NCI-H526 treated with DMSO at 0.1 percent for 48 hours (cell line): Measurements from ENCODE around the gene CFAP77.

Experiments used
- DNase-seq: peaks from one replicate; lab custom pipeline; 2025; lab: John Stamatoyannopoulos, UW

CFAP77 gene

DNA sequence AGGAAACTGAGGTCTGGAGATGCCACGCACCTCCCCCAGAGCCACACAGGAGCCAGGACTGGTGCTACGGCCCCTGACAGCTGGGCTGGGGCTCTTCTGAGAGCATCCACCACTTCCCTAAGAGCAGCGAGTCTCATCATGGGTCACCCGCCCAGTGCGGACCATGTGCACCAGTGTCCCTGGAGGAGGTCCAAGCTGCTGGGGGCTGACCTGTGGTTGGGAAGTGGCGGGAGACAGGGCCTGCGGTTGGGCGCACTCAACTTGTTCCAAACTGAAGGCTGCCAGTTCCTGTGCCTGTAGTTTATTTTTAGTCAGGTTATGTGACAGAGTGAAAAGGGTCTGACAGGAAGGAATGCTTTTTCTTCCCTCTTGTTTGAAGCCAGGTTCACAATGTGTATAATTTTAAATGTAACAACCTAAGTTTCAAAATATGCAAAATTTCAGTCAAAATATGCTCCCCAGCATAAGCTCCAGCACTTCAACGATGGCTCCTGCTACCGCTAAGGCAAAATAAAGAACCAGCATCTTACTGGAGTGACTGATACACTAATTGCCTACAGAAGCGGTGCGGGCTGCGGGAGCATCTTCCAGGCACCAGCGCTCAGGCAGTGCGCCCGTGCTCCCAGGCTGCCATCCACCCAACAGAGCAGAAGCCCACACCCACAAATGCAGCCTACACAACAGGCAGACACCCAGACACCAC, 187.2 kb downstream of the CFAP77 start:
- no peak for DNase-seq

DNA sequence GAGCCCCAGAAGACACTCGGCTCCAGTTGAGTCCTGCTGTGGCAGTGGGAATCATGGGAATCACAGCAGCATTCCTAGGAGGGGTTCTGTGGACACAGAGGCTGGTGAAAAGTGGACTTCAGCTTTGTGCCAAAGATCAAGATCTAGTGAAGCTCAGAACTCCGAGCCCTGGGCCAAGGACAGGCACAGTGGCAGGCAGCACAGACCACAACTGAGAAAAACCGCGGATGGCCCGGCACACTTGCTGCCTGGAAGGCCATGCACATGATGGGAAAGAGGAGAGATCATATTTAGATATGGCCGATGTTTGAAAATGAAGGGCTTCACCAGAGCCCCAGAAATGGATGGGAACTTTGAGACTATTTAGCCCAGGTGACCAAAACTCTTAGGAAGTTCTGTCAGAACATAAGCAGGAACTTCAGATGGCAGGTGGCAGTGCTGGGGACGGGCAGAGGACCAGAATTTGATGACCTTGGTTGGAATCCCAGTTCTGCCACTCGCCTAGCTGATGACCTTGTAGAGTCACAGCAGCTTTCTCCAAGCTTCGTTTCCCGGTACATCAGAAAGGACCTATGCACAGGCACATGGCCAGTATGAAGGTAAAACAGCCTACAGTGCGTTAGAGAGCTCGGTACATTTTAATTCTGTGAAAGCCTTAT, 190.4 kb downstream of the CFAP77 start:
- DNase-seq, result no peak

DNA sequence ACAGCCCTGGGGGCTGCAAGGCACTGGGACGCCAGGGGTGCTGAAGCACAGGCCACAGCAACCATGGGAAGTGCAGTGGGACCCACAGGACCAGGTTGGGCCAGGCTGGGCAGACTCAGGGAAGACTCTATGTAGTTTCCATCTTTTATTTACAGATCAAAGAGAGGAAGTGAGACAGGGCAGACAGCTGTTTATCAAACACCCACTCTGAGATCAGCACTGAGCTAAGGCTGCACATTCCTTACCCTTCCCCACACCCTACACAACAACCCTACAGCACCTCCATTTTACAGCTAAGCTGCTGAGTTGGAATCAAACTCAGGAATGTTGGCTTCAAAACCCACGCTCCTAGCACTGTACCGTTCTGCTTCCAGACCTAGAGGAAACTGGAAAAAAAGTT, 192.2 kb downstream of the CFAP77 start:
- no peak for DNase-seq

DNA sequence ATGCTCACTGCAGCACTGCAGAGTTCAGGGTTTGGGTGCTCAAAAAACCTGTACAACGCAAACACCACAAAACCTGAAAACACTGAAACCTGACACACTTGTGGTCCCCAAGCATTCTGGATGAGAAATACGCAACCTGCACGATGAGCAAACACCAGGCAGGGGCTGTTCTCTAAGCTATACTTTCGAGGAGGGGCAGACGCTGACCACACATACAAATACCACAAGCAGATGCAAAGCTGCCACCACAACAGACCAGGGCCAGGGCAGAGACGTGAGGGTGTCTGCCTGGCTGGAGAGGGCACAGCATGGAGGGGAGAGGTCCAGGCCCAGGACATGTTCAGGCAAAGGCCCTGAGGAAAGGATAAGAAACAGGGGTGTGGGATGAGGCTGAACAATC, 195.4 kb downstream of the CFAP77 start:
- no peak for DNase-seq

DNA sequence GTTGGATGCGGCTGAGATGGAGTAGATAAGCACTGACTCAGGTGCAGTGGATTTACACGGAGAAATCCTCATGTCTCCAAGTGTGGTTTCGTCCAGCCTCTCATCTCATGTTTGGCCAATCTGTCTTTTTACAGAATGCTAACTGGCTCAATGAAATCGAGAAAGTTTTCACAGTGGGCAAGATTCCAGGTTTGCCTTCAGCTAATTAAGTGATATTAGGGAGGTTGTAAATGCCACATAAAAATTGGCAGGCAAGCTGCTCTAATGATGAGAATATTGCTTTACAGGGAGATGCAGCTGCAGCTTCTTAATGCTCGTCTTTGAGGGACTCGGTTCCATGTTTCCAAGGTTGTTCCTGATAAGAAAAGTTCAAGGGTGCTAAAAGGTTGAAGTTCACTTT, 196.1 kb downstream of the CFAP77 start:
- no peak for DNase-seq

DNA sequence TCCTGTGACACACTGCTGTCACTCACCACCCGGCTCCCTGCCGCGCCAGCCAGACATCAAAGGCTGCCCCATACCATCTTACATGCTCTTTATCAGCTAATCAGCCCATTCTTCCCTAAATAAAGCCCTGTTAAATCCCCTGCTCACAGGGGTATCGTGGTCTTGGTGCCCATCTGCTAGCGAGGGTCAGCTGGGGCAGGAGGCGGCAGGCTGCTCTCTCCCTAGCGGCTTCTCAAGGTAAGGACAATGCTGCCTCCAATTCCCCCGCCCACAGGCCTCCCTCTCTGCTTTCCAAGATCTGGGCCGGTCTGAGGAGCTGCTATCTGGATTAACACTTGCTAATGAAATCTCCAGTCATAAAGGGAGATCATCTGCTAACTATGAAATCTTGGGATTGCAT, 199.2 kb downstream of the CFAP77 start:
- DNase-seq, result no peak

DNA sequence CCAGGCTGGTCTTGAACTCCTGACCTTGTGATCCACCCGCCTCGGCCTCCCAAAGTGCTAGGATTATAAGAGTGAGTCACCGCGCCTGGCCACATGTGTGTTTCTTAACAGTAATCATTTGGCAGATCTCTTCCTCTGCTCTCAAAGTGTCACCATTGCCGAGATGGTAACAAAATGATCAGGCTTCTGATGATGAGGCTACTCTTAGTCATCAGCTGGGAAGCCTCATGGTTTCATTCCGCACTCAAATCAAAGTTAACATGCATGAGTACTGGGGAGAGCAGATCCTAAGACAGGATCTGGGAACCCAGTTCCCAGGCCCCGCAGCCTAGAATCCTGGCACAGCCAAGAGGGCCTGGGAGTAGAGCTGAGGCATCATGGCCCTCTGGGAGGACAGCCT, 199.8 kb downstream of the CFAP77 start:
- DNase-seq, result no peak

DNA sequence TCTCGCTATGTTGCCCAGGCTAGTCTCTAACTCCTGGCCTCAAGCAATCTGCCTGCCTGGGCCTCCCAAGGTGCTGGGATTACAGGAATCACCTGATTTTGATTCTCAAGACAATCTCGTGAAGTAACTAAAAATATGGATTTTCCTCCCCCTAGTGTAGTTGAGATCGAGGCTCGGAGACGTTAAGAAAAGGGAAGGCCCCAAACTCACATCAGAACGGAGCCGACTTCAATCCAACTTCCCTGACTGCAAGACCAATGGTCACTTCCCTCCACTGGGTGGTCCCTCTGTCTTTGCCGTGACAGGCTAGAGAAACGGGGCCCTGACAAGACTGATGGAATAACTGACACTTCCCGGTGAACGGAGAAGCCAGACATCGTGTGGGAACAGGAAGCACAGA, 200.7 kb downstream of the CFAP77 start:
- DNase-seq, result no peak

DNA sequence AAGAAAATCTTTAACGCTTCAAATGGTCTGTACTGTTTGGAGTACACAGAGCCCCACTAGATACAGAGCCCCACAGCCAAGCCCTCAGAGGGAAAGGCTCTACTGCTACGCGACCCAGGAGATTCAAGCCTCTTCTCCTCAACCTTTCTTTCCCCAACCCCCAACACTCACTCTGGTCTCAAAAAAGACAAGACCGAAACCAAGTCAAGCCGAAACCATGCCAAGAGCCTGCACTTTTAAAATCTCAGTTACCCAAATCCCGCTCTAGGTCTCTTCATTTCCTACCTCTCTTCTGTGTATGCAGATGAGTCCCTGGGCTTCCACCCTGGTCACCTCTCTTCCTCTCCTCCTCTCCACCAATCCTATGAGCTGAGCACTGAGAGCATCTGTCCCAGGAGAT, 204.3 kb downstream of the CFAP77 start:
- no peak for DNase-seq

DNA sequence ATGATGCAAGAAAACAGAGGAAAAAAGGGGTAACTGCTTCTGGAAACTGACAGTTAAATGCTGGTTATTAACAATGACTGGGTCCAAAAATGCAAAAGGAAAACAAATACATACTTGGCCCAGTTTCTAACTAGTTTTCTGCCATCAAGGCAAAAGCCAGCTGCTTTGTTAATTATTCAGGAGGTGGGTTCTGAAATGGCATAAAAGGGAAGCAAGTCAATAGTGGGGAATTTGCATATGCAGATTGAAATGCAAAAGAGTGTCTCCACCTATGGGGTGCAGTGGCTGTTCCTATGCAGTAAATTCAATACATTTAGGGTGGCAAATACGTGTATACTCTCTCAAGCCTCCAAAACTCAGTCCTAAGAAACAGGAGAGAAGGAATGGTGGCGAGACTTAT, 205.8 kb downstream of the CFAP77 start:
- DNase-seq, result peak; percentile 80

DNA sequence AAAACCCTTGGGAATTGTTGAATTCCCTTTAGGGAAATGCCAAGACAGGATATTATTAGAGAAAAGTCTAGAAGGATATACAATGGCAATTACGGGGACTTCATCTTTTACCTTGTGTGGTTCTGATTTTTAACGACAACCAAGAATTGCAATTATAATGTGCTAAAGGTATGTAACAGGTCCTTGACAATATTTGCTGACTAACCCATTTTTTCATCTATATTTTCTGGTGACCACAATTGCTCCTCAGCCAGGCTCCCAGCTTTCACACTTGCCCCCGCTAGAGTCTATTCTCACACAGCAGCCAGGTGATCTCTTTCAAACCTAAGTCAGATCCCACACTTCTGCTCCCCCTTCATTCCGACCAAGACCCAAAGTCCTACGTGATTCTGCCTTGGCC, 206.7 kb downstream of the CFAP77 start:
- no peak for DNase-seq

DNA sequence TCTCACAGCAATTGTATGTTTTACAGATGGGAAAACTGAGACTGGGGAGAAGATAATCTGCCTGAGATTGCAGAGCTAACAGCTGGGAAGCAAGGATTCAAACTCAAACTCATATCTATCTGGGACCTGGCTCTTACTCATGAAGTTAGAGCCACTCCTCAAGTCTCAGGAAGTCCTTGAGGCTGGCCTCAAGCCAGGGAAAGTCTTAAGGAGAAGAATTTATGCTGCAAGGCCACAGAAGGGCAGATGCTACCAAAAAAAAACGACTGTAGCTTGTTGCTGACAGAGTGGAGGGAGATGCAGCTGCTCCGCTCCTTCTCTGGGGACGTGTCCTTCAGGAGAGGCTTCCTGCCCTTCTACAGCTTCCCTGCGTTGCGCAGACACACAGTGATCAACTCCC, 212.1 kb downstream of the CFAP77 start:
- no peak for DNase-seq
